HCT116 (cell line): Measurements from ENCODE around the gene NCOA6. TPM values are rescaled to one million over a fixed set of nuclear protein-coding genes. Genes with fewer than 3 reads are reported as not detected.

ENCODE experiments used
- ATAC-seq: fragments of 200-7000 bp; cut with Tn5 transposase; 2 replicates; pipeline ENCODE4 v1.9.1; 2020; ENCODE audit warnings: mild to moderate bottlenecking, moderate library complexity
- BruUV-seq: library from RNA; stranded (reverse); fragments of 400-500 nt; replicated peaks from 2 replicates; lab custom pipeline; 2021; lab: Mats Ljungman, UMichigan
- CTCF ChIA-PET: fragments of 300-600 bp; sonication (Branson Sonifier 250); formaldehyde crosslinking; loops from one replicate; lab custom pipeline; 2021; ENCODE audit warnings: antibody characterized with exemption; lab: Charles Lee
- POLR2A ChIA-PET: fragments of 300-600, 350-600 bp; sonication (Branson Sonifier 250); formaldehyde crosslinking; loops from one replicate; lab custom pipeline; 2021; ENCODE audit warnings: antibody characterized with exemption; lab: Charles Lee
- RAD21 ChIA-PET, 2 experiments: fragments of 300-600 bp; sonication (Branson Sonifier 250); formaldehyde crosslinking; loops; one replicate each; lab custom pipeline; 2023; ENCODE audit warnings: low total read pairs in 2 of 2; ENCODE audit not compliant: uncharacterized antibody in 2 of 2, unreplicated experiment in 2 of 2, low non-redundant PET in 1 of 2; lab: Charles Lee
- DNase-seq: peaks from one replicate; pipeline ENCODE4 v3.0.0-alpha.2; 2010; ENCODE audit warnings: low read depth, low spot score
- H2AFZ ChIP-seq: fragments of 200-600 bp; shearing (Covaris generic), sonication (generic); 2 replicates; pipeline ENCODE4 v1.6.1; 2017; ENCODE audit warnings: low read depth, mixed run types, mixed read lengths, antibody characterized with exemption, low read length; ENCODE audit not compliant: poor library complexity, severe bottlenecking
- H3K27ac ChIP-seq: 2 replicates; pipeline ENCODE4 v1.5.1; 2012; ENCODE audit warnings: low read depth, low read length
- H3K27me3 ChIP-seq: fragments of 200-600 bp; sonication (generic); 2 replicates; pipeline ENCODE4 v1.6.1; 2016; ENCODE audit warnings: mixed run types, low read length, mixed read lengths; ENCODE audit not compliant: insufficient read depth
- H3K36me3 ChIP-seq, 2 experiments: fragments of 200-500 bp in 1 of 2; fragments of 200-600 bp in 1 of 2; sonication (Bioruptor generic) in 1 of 2; sonication (generic) in 1 of 2; 2 replicates each; pipeline versions ENCODE4 v1.5.1 to v1.6.1; 2014 to 2016; ENCODE audit warnings: low read length in 2 of 2, inconsistent platforms in 1 of 2, mixed read lengths in 1 of 2, mixed run types in 1 of 2; ENCODE audit not compliant: insufficient read depth in 2 of 2, control insufficient read depth in 1 of 2
- H3K4me1 ChIP-seq, 2 experiments: fragments of 200-600 bp in 1 of 2; sonication (generic) in 1 of 2; 2 replicates each; pipeline versions ENCODE4 v1.5.1 to v1.6.1; 2012 to 2017; ENCODE audit warnings: low read length in 2 of 2, inconsistent platforms in 1 of 2, mild to moderate bottlenecking in 1 of 2, mixed read lengths in 1 of 2, mixed run types in 1 of 2, moderate library complexity in 1 of 2; ENCODE audit not compliant: insufficient read depth in 2 of 2, control insufficient read depth in 1 of 2
- H3K4me2 ChIP-seq: fragments of 200-600 bp; sonication (generic); 2 replicates; pipeline ENCODE4 v1.6.1; 2017; ENCODE audit warnings: mixed run types, low read length, mixed read lengths
- H3K4me3 ChIP-seq, 2 experiments: fragments of 200-600 bp in 1 of 2; sonication (generic) in 1 of 2; replicated peaks in 1 of 2; 2 replicates each; pipeline ENCODE4 v1.5.1; 2011 to 2016; ENCODE audit warnings: low read length in 2 of 2, control low read depth in 1 of 2, low read depth in 1 of 2, mild to moderate bottlenecking in 1 of 2, mixed read lengths in 1 of 2, mixed run types in 1 of 2
- H3K79me2 ChIP-seq: fragments of 200-600 bp; sonication (generic); 2 replicates; pipeline ENCODE4 v1.6.1; 2017; ENCODE audit warnings: mild to moderate bottlenecking, mixed run types, low read length, moderate library complexity, mixed read lengths; ENCODE audit not compliant: insufficient read depth
- H3K9ac ChIP-seq: fragments of 200-600 bp; sonication (generic); 2 replicates; pipeline ENCODE4 v1.6.1; 2016; ENCODE audit warnings: low read length, mixed read lengths
- H3K9me2 ChIP-seq: fragments of 200-600 bp; sonication (generic), shearing (Covaris generic); 2 replicates; pipeline ENCODE4 v1.6.1; 2017; ENCODE audit warnings: mixed run types, mild to moderate bottlenecking, moderate library complexity; ENCODE audit not compliant: insufficient read depth
- H3K9me3 ChIP-seq, 2 experiments: fragments of 200-500 bp in 1 of 2; fragments of 200-600 bp in 1 of 2; sonication (Bioruptor generic) in 1 of 2; sonication (generic) in 1 of 2; 2 replicates each; pipeline ENCODE4 v1.6.1; 2014 to 2017; ENCODE audit warnings: low read length in 2 of 2, mixed read lengths in 2 of 2, inconsistent platforms in 1 of 2, low read depth in 1 of 2, mild to moderate bottlenecking in 1 of 2, mixed run types in 1 of 2, moderate library complexity in 1 of 2; ENCODE audit not compliant: control insufficient read depth in 1 of 2, insufficient read depth in 1 of 2
- H4K20me1 ChIP-seq: fragments of 200-600 bp; sonication (generic), shearing (Covaris generic); 2 replicates; pipeline ENCODE4 v1.6.1; 2017; ENCODE audit warnings: mixed run types, mild to moderate bottlenecking, moderate library complexity; ENCODE audit not compliant: insufficient read depth
- CBX3 ChIP-seq: IDR thresholded peaks from 2 replicates; pipeline ENCODE4 v1.6.1; 2012; ENCODE audit warnings: low read depth
- EGR1 ChIP-seq: IDR thresholded peaks from 2 replicates; pipeline ENCODE4 v1.6.1; 2012; ENCODE audit warnings: low read depth
- EZH2 ChIP-seq: fragments of 200-600 bp; sonication (generic); IDR thresholded peaks from 2 replicates; pipeline ENCODE4 v1.6.1; 2017; ENCODE audit warnings: antibody characterized with exemption, mixed run types
- EZH2phosphoT487 ChIP-seq: fragments of 200-600 bp; IDR thresholded peaks from 2 replicates; pipeline ENCODE4 v1.6.1; 2018; ENCODE audit warnings: antibody characterized with exemption, borderline replicate concordance
- FOSL1 ChIP-seq: IDR thresholded peaks from 2 replicates; pipeline ENCODE4 v1.6.1; 2012; ENCODE audit warnings: low read depth
- POLR2AphosphoS5 ChIP-seq: IDR thresholded peaks from 2 replicates; pipeline ENCODE4 v1.6.1; 2011; ENCODE audit warnings: mild to moderate bottlenecking, low read depth, low read length, moderate library complexity
- SP1 ChIP-seq: IDR thresholded peaks from 2 replicates; pipeline ENCODE4 v1.6.1; 2012; ENCODE audit warnings: low read depth
- SRF ChIP-seq: IDR thresholded peaks from 2 replicates; pipeline ENCODE4 v1.6.1; 2012; ENCODE audit warnings: low read depth
- ZFX ChIP-seq: fragments of 450-650 bp; IDR thresholded peaks from 2 replicates; pipeline ENCODE4 v1.6.1; 2017
- ZNF274 ChIP-seq: fragments of 200-500 bp; sonication (Bioruptor generic); IDR thresholded peaks from 2 replicates; pipeline ENCODE4 v1.6.1; 2014; ENCODE audit warnings: mild to moderate bottlenecking, low read depth, low read length, inconsistent platforms
- intact Hi-C: fragments of 100-400 bp; cut with micrococcal nuclease; formaldehyde crosslinking; loops from 2 replicates; pipeline ENCODE4 v1.10.0; 2022
- total RNA-seq: library from RNA; stranded (reverse); gene quantifications from one replicate; pipeline ENCODE4 v1.2.1, GENCODE V29; 2021; ENCODE audit not compliant: unreplicated experiment
- TF ChIP-seq, protein P1 (sequence below): IDR thresholded peaks from 2 replicates; pipeline ENCODE4 v1.6.1; 2011; ENCODE audit warnings: mild to moderate bottlenecking, low read length, moderate library complexity; ENCODE audit not compliant: insufficient replicate concordance; ENCODE audit errors: extremely low read depth
- TF ChIP-seq, protein P2 (sequence below), 3 experiments: fragments of 200-600 bp in 1 of 3; sonication (generic) in 1 of 3; IDR thresholded peaks in 2 of 3; conservative IDR thresholded peaks in 1 of 3; 2 replicates each; pipeline ENCODE4 v1.5.1; 2012 to 2017; ENCODE audit warnings: low read depth in 2 of 3, low read length in 2 of 3, antibody characterized with exemption in 1 of 3, borderline replicate concordance in 1 of 3, control low read depth in 1 of 3, mild to moderate bottlenecking in 1 of 3, mixed read lengths in 1 of 3, mixed run types in 1 of 3, moderate library complexity in 1 of 3; ENCODE audit not compliant: insufficient read depth in 1 of 3

Gene NCOA6
- total RNA-seq, 1 experiment from 2014 or later: 24.8 TPM

DNA sequence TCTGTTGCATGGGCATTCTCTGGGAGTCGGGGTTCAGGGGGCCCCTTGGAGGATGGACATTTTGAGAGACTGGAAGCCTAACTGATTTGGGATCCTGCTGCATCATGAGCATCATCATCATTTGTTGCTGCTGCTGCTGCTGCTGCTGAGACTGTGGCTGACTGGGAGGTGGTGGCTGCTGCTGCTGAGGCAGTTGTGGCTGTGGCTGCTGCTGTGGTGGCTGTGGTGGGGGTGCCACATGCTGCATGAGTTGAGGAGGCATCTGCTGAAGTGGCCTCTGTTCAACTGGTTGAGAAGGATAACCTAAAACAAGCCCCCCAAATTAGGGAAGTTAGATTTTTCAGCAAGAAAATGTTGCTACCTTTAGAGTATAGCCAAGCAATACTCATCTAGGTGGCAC, 82.4 kb downstream of the NCOA6 start:
- Histone ChIP-seq H3K9me2 (no peaks in the 10 kb centered on the region), H2AFZ (no peak overlapping the region)
- CTCF ChIA-PET: no interaction called here
- TF ChIP-seq, protein P1, sequence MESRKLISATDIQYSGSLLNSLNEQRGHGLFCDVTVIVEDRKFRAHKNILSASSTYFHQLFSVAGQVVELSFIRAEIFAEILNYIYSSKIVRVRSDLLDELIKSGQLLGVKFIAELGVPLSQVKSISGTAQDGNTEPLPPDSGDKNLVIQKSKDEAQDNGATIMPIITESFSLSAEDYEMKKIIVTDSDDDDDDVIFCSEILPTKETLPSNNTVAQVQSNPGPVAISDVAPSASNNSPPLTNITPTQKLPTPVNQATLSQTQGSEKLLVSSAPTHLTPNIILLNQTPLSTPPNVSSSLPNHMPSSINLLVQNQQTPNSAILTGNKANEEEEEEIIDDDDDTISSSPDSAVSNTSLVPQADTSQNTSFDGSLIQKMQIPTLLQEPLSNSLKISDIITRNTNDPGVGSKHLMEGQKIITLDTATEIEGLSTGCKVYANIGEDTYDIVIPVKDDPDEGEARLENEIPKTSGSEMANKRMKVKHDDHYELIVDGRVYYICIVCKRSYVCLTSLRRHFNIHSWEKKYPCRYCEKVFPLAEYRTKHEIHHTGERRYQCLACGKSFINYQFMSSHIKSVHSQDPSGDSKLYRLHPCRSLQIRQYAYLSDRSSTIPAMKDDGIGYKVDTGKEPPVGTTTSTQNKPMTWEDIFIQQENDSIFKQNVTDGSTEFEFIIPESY: no peak
- TF ChIP-seq EZH2phosphoT487 (no peak), EZH2 (no peak), ZFX (no peak), FOSL1 (no peak), EGR1 (no peak)
- TF ChIP-seq, all 23 proteins: peak for 0
- intact Hi-C loops: no loop called here
- POLR2A ChIA-PET: no interaction called here
- no peak overlapping the region for H3K4me2 ChIP-seq
- ATAC-seq: no peak
- H3K9me3 ChIP-seq: no peaks in the 10 kb centered on the region
- no peak overlapping the region for H3K27ac ChIP-seq
- peaks cover 21 to 29% of the 10 kb centered on the region in 2 experiments; a peak in 3 of 4 replicates for H3K36me3 ChIP-seq
- H3K4me1 ChIP-seq: no peaks in the 10 kb centered on the region
- no peaks in the 10 kb centered on the region for H3K79me2 ChIP-seq
- no peaks in the 10 kb centered on the region for H4K20me1 ChIP-seq
- no peak overlapping the region for H3K4me3 ChIP-seq
- no TSS peak for BruUV-seq
- RAD21 ChIA-PET: no interaction called here
- no peak overlapping the region for H3K9ac ChIP-seq
- DNase-seq: no peak
- no peaks in the 10 kb centered on the region for H3K27me3 ChIP-seq

DNA sequence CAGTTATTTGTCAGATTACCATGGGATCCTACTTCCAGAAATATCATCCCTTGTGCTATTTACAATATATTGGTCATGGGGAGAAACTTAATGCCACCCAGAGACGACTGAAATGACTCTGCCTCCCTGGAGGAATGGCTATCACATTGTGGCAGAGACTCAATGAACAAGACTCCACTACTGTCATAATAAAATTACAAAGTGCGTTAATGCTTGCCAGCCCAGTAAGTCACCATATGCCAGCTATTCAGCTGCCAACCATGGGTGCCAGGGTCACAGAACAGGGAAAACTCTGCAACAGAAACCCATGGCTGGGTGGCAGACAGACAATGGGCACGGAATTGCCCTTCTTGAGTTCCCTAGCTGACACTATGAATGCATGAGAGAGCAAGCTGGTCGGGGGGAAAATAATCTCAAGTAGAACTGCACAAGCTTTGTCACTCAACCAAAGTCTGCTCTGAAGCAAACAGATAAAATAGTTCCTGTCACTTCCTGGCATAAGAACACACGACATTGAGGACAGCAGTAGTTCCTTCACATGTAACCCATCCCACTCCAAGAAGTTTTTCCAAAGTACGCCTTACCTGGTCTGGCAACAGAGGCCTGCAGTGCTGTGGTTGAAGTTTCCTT, 89.2 kb downstream of the NCOA6 start:
- Histone ChIP-seq H3K4me2 (no peak overlapping the region), H3K79me2 (no peaks in the 10 kb centered on the region), H3K4me3 (no peak overlapping the region), H3K27me3 (no peaks in the 10 kb centered on the region), H3K9me2 (no peaks in the 10 kb centered on the region), H2AFZ (no peak overlapping the region), H3K9me3 (no peaks in the 10 kb centered on the region), H3K27ac (no peak overlapping the region), H3K9ac (no peak overlapping the region), H3K36me3 (peaks cover 3 to 5% of the 10 kb centered on the region in 2 experiments; a peak in 3 of 4 replicates), H4K20me1 (no peaks in the 10 kb centered on the region), H3K4me1 (no peaks in the 10 kb centered on the region)
- RAD21 ChIA-PET: no interaction called here
- DNase-seq (no peak), ATAC-seq (no peak)
- POLR2A ChIA-PET: no interaction called here
- BruUV-seq: no TSS peak
- CTCF ChIA-PET: no interaction called here
- intact Hi-C loops: no loop called here
- TF ChIP-seq ZNF274 (no peak), SRF (no peak), CBX3 (no peak), SP1 (no peak), POLR2AphosphoS5 (no peak)
- TF ChIP-seq, protein P2, sequence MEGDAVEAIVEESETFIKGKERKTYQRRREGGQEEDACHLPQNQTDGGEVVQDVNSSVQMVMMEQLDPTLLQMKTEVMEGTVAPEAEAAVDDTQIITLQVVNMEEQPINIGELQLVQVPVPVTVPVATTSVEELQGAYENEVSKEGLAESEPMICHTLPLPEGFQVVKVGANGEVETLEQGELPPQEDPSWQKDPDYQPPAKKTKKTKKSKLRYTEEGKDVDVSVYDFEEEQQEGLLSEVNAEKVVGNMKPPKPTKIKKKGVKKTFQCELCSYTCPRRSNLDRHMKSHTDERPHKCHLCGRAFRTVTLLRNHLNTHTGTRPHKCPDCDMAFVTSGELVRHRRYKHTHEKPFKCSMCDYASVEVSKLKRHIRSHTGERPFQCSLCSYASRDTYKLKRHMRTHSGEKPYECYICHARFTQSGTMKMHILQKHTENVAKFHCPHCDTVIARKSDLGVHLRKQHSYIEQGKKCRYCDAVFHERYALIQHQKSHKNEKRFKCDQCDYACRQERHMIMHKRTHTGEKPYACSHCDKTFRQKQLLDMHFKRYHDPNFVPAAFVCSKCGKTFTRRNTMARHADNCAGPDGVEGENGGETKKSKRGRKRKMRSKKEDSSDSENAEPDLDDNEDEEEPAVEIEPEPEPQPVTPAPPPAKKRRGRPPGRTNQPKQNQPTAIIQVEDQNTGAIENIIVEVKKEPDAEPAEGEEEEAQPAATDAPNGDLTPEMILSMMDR (IDR thresholded peaks at IDR 0.05 in 2 of 3, conservative IDR thresholded peaks at IDR 0.05 in 1 of 3; ENCODE audit: borderline replicate concordance in 1 of 3, insufficient read depth in 1 of 3, low read depth in 2 of 3, low read length in 2 of 3): no peak
- TF ChIP-seq, protein P1: no peak
